Astrocyte (in vitro differentiated cells and primary cell): ENCODE results near the gene TMEM132A. TPM values are rescaled to one million over a fixed set of nuclear protein-coding genes. Genes with fewer than 3 reads are reported as not detected.

Experiments
- DNase-seq: peaks from one replicate; pipeline ENCODE4 v3.0.0-alpha.2; 2010; ENCODE audit warnings: low read depth
- FAIRE-seq: peaks from 2 replicates; lab custom pipeline; 2011; peaks lifted over from hg19 to GRCh38; lab: Jason Lieb, UNC
- H2AFZ ChIP-seq: 2 replicates; pipeline ENCODE4 v1.6.0; 2012; ENCODE audit warnings: low read depth, low read length, inconsistent platforms
- H3K27ac ChIP-seq: 2 replicates; pipeline ENCODE4 v1.5.1; 2011; ENCODE audit warnings: low read depth, low read length, inconsistent platforms
- H3K27me3 ChIP-seq: 2 replicates; pipeline ENCODE4 v1.6.0; 2011; ENCODE audit warnings: low read length, inconsistent platforms; ENCODE audit not compliant: insufficient read depth
- H3K36me3 ChIP-seq: 2 replicates; pipeline ENCODE4 v1.5.1; 2011; ENCODE audit warnings: low read length, inconsistent platforms; ENCODE audit not compliant: insufficient read depth
- H3K4me1 ChIP-seq: 2 replicates; pipeline ENCODE4 v1.5.1; 2011; ENCODE audit warnings: low read length, inconsistent platforms; ENCODE audit not compliant: insufficient read depth
- H3K4me2 ChIP-seq: 2 replicates; pipeline ENCODE4 v1.6.0; 2012; ENCODE audit warnings: low read length, inconsistent platforms
- H3K4me3 ChIP-seq: 2 replicates; pipeline ENCODE4 v1.5.1; 2011; ENCODE audit warnings: low read depth, mild to moderate bottlenecking, low read length, inconsistent platforms; ENCODE audit not compliant: insufficient read depth
- H3K79me2 ChIP-seq: 2 replicates; pipeline ENCODE4 v1.6.0; 2012; ENCODE audit warnings: mild to moderate bottlenecking, low read length, inconsistent platforms; ENCODE audit not compliant: insufficient read depth
- H3K9ac ChIP-seq: 2 replicates; pipeline ENCODE4 v1.6.0; 2012; ENCODE audit warnings: mild to moderate bottlenecking, low read length, inconsistent platforms
- H3K9me3 ChIP-seq: 2 replicates; pipeline ENCODE4 v1.5.1; 2012; ENCODE audit warnings: low read depth, mild to moderate bottlenecking, low read length, inconsistent platforms; ENCODE audit not compliant: insufficient read depth
- H4K20me1 ChIP-seq: 2 replicates; pipeline ENCODE4 v1.6.0; 2012; ENCODE audit warnings: low read length, inconsistent platforms; ENCODE audit not compliant: insufficient read depth
- H3K27ac Mint-ChIP-seq: one replicate; pipeline ENCODE4 v1.8.0; 2021; ENCODE audit warnings: mild to moderate bottlenecking, mixed read lengths; ENCODE audit not compliant: unreplicated experiment
- H3K27me3 Mint-ChIP-seq: one replicate; pipeline ENCODE4 v1.8.0; 2021; ENCODE audit warnings: low read depth, mixed read lengths; ENCODE audit not compliant: unreplicated experiment
- H3K36me3 Mint-ChIP-seq: one replicate; pipeline ENCODE4 v1.8.0; 2021; ENCODE audit warnings: low read depth, mixed read lengths; ENCODE audit not compliant: unreplicated experiment
- H3K4me1 Mint-ChIP-seq: one replicate; pipeline ENCODE4 v1.8.0; 2021; ENCODE audit warnings: low read depth, mixed read lengths; ENCODE audit not compliant: unreplicated experiment
- H3K4me3 Mint-ChIP-seq: one replicate; pipeline ENCODE4 v1.8.0; 2021; ENCODE audit warnings: mild to moderate bottlenecking, moderate library complexity, mixed read lengths; ENCODE audit not compliant: unreplicated experiment
- H3K9me3 Mint-ChIP-seq: one replicate; pipeline ENCODE4 v1.8.0; 2021; ENCODE audit warnings: mild to moderate bottlenecking, mixed read lengths; ENCODE audit not compliant: unreplicated experiment
- EZH2 ChIP-seq: IDR thresholded peaks from 2 replicates; pipeline ENCODE4 v1.6.1; 2012; ENCODE audit warnings: mild to moderate bottlenecking, low read length, inconsistent platforms; ENCODE audit not compliant: insufficient read depth
- total RNA-seq: library from RNA; stranded (reverse); gene quantifications from 2 replicates; pipeline ENCODE4 v1.2.1, GENCODE V29; 2021
- TF ChIP-seq, protein P1 (sequence below): IDR thresholded peaks from 2 replicates; pipeline ENCODE4 v1.5.1; 2011; ENCODE audit warnings: low read depth, mild to moderate bottlenecking, inconsistent platforms, low read length, moderate library complexity; ENCODE audit not compliant: insufficient read depth

TMEM132A gene
- total RNA-seq, 1 donor from 2014 or later, result 117 TPM

- no peaks in the 10 kb centered on the region for H3K79me2 ChIP-seq
- H3K4me3 ChIP-seq, result no peak overlapping the region
- no peak overlapping the region for H2AFZ ChIP-seq
- no peaks in the 10 kb centered on the region for H3K9me3 ChIP-seq
- no peak overlapping the region for H3K27ac ChIP-seq
- DNase-seq (no peak), FAIRE-seq (no peak)
- H3K27me3 ChIP-seq, result no peaks in the 10 kb centered on the region
- H4K20me1 ChIP-seq, result no peaks in the 10 kb centered on the region
- Mint-ChIP-seq H3K4me3 (no peak overlapping the region), H3K36me3 (no peaks in the 10 kb centered on the region), H3K9me3 (no peaks in the 10 kb centered on the region), H3K27ac (no peak overlapping the region), H3K27me3 (no peaks in the 10 kb centered on the region), H3K4me1 (peaks cover 8% of the 10 kb centered on the region)
- peaks cover 18% of the 10 kb centered on the region for H3K4me1 ChIP-seq
- no peaks in the 10 kb centered on the region for H3K36me3 ChIP-seq
- no peak overlapping the region for H3K4me2 ChIP-seq
- no peak overlapping the region for H3K9ac ChIP-seq
- TF ChIP-seq EZH2, result no peak
- TF ChIP-seq, protein P1, sequence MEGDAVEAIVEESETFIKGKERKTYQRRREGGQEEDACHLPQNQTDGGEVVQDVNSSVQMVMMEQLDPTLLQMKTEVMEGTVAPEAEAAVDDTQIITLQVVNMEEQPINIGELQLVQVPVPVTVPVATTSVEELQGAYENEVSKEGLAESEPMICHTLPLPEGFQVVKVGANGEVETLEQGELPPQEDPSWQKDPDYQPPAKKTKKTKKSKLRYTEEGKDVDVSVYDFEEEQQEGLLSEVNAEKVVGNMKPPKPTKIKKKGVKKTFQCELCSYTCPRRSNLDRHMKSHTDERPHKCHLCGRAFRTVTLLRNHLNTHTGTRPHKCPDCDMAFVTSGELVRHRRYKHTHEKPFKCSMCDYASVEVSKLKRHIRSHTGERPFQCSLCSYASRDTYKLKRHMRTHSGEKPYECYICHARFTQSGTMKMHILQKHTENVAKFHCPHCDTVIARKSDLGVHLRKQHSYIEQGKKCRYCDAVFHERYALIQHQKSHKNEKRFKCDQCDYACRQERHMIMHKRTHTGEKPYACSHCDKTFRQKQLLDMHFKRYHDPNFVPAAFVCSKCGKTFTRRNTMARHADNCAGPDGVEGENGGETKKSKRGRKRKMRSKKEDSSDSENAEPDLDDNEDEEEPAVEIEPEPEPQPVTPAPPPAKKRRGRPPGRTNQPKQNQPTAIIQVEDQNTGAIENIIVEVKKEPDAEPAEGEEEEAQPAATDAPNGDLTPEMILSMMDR, result no peak
Measured at GRCh38 chr11:60876168-60876485, 48.1 kb upstream of the TMEM132A start.

DNA sequence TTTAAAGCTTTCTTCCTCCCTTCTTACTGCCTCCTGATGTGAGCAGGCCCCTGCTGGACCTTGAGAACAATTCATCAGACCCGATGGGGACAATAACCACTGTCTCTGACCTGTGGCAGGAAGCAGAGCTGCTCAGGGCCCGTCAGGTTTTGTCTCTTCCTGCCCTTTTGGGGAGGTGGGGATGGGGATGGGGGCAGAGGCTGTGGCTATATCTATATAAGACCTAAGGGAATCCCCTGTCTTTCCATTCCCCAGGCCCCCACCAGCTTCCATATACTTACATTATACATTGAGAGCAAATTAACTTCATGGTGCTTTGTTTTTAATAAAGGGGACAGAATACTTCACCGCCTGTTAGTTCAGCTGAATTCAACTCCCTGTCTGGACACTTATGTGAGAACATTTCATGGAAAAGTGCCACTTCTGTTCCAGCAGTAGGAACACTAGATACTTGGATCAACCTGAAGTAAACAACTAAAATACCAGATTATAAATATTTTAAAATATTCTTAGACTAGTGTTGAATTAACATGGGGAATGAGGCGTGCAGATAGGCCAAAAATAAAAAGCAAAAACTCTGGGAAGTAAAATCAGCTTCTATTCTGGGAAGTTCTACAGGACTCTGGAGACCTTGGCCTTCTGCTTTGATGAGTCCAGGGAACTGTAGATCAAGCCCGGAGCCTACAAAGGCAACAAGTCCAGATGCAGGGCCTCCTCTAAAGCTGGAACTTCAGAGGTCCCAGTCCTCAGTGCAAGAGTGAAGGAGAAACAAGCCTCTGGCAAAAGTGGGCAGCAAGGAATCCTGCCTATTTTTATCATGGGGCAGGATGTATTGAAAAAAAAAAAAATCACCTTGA lies 45.8 kb upstream of the TMEM132A start:
- no peak for TF ChIP-seq EZH2
- TF ChIP-seq, protein P1, result no peak
- Mint-ChIP-seq H3K4me3 (no peak overlapping the region), H3K4me1 (no peaks in the 10 kb centered on the region), H3K27me3 (no peaks in the 10 kb centered on the region), H3K27ac (no peak overlapping the region), H3K36me3 (no peaks in the 10 kb centered on the region), H3K9me3 (no peaks in the 10 kb centered on the region)
- peaks cover 3% of the 10 kb centered on the region for H3K4me1 ChIP-seq
- no peaks in the 10 kb centered on the region for H3K36me3 ChIP-seq
- H3K27ac ChIP-seq, result no peak overlapping the region
- H3K4me3 ChIP-seq, result no peak overlapping the region
- H3K9ac ChIP-seq, result no peak overlapping the region
- H3K79me2 ChIP-seq, result no peaks in the 10 kb centered on the region
- H2AFZ ChIP-seq, result no peak overlapping the region
- no peaks in the 10 kb centered on the region for H3K9me3 ChIP-seq
- H3K27me3 ChIP-seq, result no peaks in the 10 kb centered on the region
- no peaks in the 10 kb centered on the region for H4K20me1 ChIP-seq
- FAIRE-seq, result no peak
- no peak for DNase-seq
- H3K4me2 ChIP-seq, result no peak overlapping the region

- H3K4me1 ChIP-seq, result no peaks in the 10 kb centered on the region
- no peak overlapping the region for H3K9ac ChIP-seq
- FAIRE-seq (no peak), DNase-seq (no peak)
- H3K27ac ChIP-seq, result no peak overlapping the region
- no peaks in the 10 kb centered on the region for H4K20me1 ChIP-seq
- H3K79me2 ChIP-seq, result no peaks in the 10 kb centered on the region
- Mint-ChIP-seq H3K27ac (no peak overlapping the region), H3K4me3 (no peak overlapping the region), H3K9me3 (no peaks in the 10 kb centered on the region), H3K4me1 (no peaks in the 10 kb centered on the region), H3K36me3 (no peaks in the 10 kb centered on the region), H3K27me3 (no peaks in the 10 kb centered on the region)
- H3K36me3 ChIP-seq, result no peaks in the 10 kb centered on the region
- H3K27me3 ChIP-seq, result no peaks in the 10 kb centered on the region
- TF ChIP-seq EZH2, result no peak
- TF ChIP-seq, protein P1, result no peak
- H3K9me3 ChIP-seq, result no peaks in the 10 kb centered on the region
- no peak overlapping the region for H3K4me2 ChIP-seq
- H3K4me3 ChIP-seq, result no peak overlapping the region
- H2AFZ ChIP-seq, result no peak overlapping the region
Measured at GRCh38 chr11:60879104-60879503, 45.2 kb upstream of the TMEM132A start.
